HT-29 (cell line): ENCODE results near the gene CRISPLD2. TPM values are rescaled to one million over a fixed set of nuclear protein-coding genes. Genes with fewer than 3 reads are reported as not detected.

Experiments
- DNase-seq: peaks from one replicate; pipeline ENCODE4 v3.0.0-alpha.2; 2015; ENCODE audit warnings: low spot score
- total RNA-seq: library from RNA; depleted of rRNA; stranded (reverse); fragments of >200 nt; shearing (Covaris generic); gene quantifications from 2 replicates; pipeline ENCODE4 v1.2.3, GENCODE V29; 2014

The CRISPLD2 gene
- total RNA-seq, 1 experiment from 2014 or later: 0.74 TPM

- no peak for DNase-seq
These were observed 89.8 kb downstream of the CRISPLD2 start for GRCh38 chr16:84909476-84910085.

- DNase-seq: no peak
These were observed 91.9 kb downstream of the CRISPLD2 start for GRCh38 chr16:84911486-84912216.

- DNase-seq: no peak
These were observed 93.5 kb downstream of the CRISPLD2 start for GRCh38 chr16:84913315-84913714.

- no peak for DNase-seq
These were observed 94.5 kb downstream of the CRISPLD2 start for GRCh38 chr16:84914273-84914672.

GRCh38 chr16:84916178-84916577 lies 96.4 kb downstream of the CRISPLD2 start:
- no peak for DNase-seq

- DNase-seq: no peak
These were observed 97.1 kb downstream of the CRISPLD2 start for GRCh38 chr16:84916850-84917249.

- no peak for DNase-seq
These were observed 97.7 kb downstream of the CRISPLD2 start for GRCh38 chr16:84917492-84917891.

- DNase-seq: no peak
These were observed 98.5 kb downstream of the CRISPLD2 start for GRCh38 chr16:84918006-84918909.

GRCh38 chr16:84919269-84919668 lies 99.5 kb downstream of the CRISPLD2 start:
- no peak for DNase-seq

GRCh38 chr16:84919708-84920107 lies 99.9 kb downstream of the CRISPLD2 start:
- no peak for DNase-seq

- DNase-seq: no peak
These were observed 100.5 kb downstream of the CRISPLD2 start for GRCh38 chr16:84920333-84920732.

- no peak for DNase-seq
These were observed 102.8 kb downstream of the CRISPLD2 start for GRCh38 chr16:84922351-84923120.

GRCh38 chr16:84924331-84925091 lies 104.7 kb downstream of the CRISPLD2 start:
- no peak for DNase-seq

- DNase-seq: peak; percentile 66
These were observed 105.4 kb downstream of the CRISPLD2 start for GRCh38 chr16:84925092-84925772.

- DNase-seq: no peak
These were observed 106.1 kb downstream of the CRISPLD2 start for GRCh38 chr16:84925773-84926372.

GRCh38 chr16:84926462-84926861 lies 106.7 kb downstream of the CRISPLD2 start:
- no peak for DNase-seq

GRCh38 chr16:84927621-84928591 lies 108.1 kb downstream of the CRISPLD2 start:
- DNase-seq: no peak

GRCh38 chr16:84928679-84929420 lies 109.1 kb downstream of the CRISPLD2 start:
- DNase-seq: no peak
